ENCODE measurements around the gene WDR1. TPM values are rescaled to one million over a fixed set of nuclear protein-coding genes. Genes with fewer than 3 reads are reported as not detected.

The WDR1 gene
- total RNA-seq, 4 donors from 2014 or later: 353 to 530 (median 419) TPM

- no peaks in the 10 kb centered on the region for H3K9me3 ChIP-seq
- H3K4me1 ChIP-seq: peaks cover 0 to 60% (median 0%) of the 10 kb centered on the region in 3 donors
- H3K36me3 ChIP-seq: peaks cover 0 to 100% of the 10 kb centered on the region in 2 donors
- H3K27me3 ChIP-seq: no peaks in the 10 kb centered on the region
- TF ChIP-seq CTCF (IDR thresholded peaks at IDR 0.05): no peak
- no peak for TF ChIP-seq POLR2A (IDR thresholded peaks at IDR 0.05)
- TF ChIP-seq POLR2AphosphoS5 (IDR thresholded peaks at IDR 0.05): no peak
- no peak for TF ChIP-seq EP300 (IDR thresholded peaks at IDR 0.05)
- WGBS, 2 donors (ENCODE audit: low coverage in 1 of 2): 71 to 76% methylated on average over 6 to 11 of the region's 15 CpGs
- H3K4me3 ChIP-seq: no peak overlapping the region
- ATAC-seq: no peak
- peak overlapping the region in 3 of 4 donors; percentile 62 to 71 (median 65) for H3K27ac ChIP-seq
Measured at GRCh38 chr4:10079256-10079655, 37.3 kb downstream of the WDR1 start.

- Histone ChIP-seq H3K27me3 (no peaks in the 10 kb centered on the region), H3K9me3 (no peaks in the 10 kb centered on the region), H3K27ac (peak overlapping the region in 3 of 4 donors; percentile 62 to 71 (median 65)), H3K4me1 (peaks cover 0 to 54% (median 0%) of the 10 kb centered on the region in 3 donors), H3K36me3 (peaks cover 0 to 100% of the 10 kb centered on the region in 2 donors), H3K4me3 (no peak overlapping the region)
- whole genome bisulfite sequencing, 2 donors (ENCODE audit: low coverage in 1 of 2): 70% methylated on average over 2 of the region's 26 CpGs; no CpG with 5 or more reads in 1 of the 2 donors
- no peak for ATAC-seq
- TF ChIP-seq POLR2AphosphoS5 (IDR thresholded peaks at IDR 0.05) (no peak), POLR2A (IDR thresholded peaks at IDR 0.05) (no peak), EP300 (IDR thresholded peaks at IDR 0.05) (no peak), CTCF (IDR thresholded peaks at IDR 0.05) (no peak)
Measured at GRCh38 chr4:10078481-10079233, 37.9 kb downstream of the WDR1 start.

- Histone ChIP-seq H3K27me3 (no peaks in the 10 kb centered on the region), H3K4me3 (no peak overlapping the region), H3K27ac (peak overlapping the region in 3 of 4 donors; percentile 62 to 71 (median 65)), H3K36me3 (peaks cover 0 to 100% of the 10 kb centered on the region in 2 donors), H3K4me1 (peaks cover 0 to 53% (median 0%) of the 10 kb centered on the region in 3 donors), H3K9me3 (no peaks in the 10 kb centered on the region)
- no peak for TF ChIP-seq POLR2A (IDR thresholded peaks at IDR 0.05)
- no peak for TF ChIP-seq CTCF (IDR thresholded peaks at IDR 0.05)
- TF ChIP-seq POLR2AphosphoS5 (IDR thresholded peaks at IDR 0.05): no peak
- no peak for TF ChIP-seq EP300 (IDR thresholded peaks at IDR 0.05)
- ATAC-seq: peak; percentile 54
- 77% methylated on average over 5 of the region's 38 CpGs; no CpG with 5 or more reads in 1 of the 2 donors for WGBS, 2 donors (ENCODE audit: low coverage in 1 of 2)
Measured at GRCh38 chr4:10077483-10078335, 38.9 kb downstream of the WDR1 start.

- TF ChIP-seq POLR2A (IDR thresholded peaks at IDR 0.05) (no peak), CTCF (IDR thresholded peaks at IDR 0.05) (no peak), EP300 (IDR thresholded peaks at IDR 0.05) (no peak), POLR2AphosphoS5 (IDR thresholded peaks at IDR 0.05) (no peak)
- WGBS, 2 donors (ENCODE audit: low coverage in 1 of 2): 44 to 50% methylated on average over 2 to 3 of the region's 9 CpGs
- H3K36me3 ChIP-seq: peaks cover 0 to 97% of the 10 kb centered on the region in 2 donors
- no peak for ATAC-seq
- peak overlapping the region in 3 of 4 donors; percentile 62 to 71 (median 65) for H3K27ac ChIP-seq
- H3K4me3 ChIP-seq: no peak overlapping the region
- H3K27me3 ChIP-seq: no peaks in the 10 kb centered on the region
- no peaks in the 10 kb centered on the region for H3K9me3 ChIP-seq
- H3K4me1 ChIP-seq: peaks cover 0 to 53% (median 0%) of the 10 kb centered on the region in 3 donors
Measured at GRCh38 chr4:10077076-10077475, 39.5 kb downstream of the WDR1 start.

Data from gastroesophageal sphincter (tissue), 4 donors.